AG04450 (cell line): ENCODE results near the gene APBB2. TPM values are rescaled to one million over a fixed set of nuclear protein-coding genes. Genes with fewer than 3 reads are reported as not detected.

ENCODE experiments used
- CTCF ChIA-PET: fragments of 300-600, 350-600 bp; formaldehyde crosslinking; extraction: SDS; loops from one replicate; lab custom pipeline; 2022; ENCODE audit warnings: antibody characterized with exemption, inconsistent platforms; lab: Charles Lee
- POLR2A ChIA-PET: fragments of 350-600 bp; formaldehyde crosslinking; extraction: SDS; loops from one replicate; lab custom pipeline; 2021; ENCODE audit warnings: antibody characterized with exemption, inconsistent platforms; lab: Yijun Ruan, JAX
- DNase-seq: peaks from one replicate; pipeline ENCODE4 v3.0.0-alpha.2; 2011; ENCODE audit warnings: low read depth, low spot score
- H3K27ac ChIP-seq: one replicate; pipeline ENCODE4 v1.5.1; 2012; ENCODE audit warnings: low read depth, low read length, control low read depth
- H3K27me3 ChIP-seq: one replicate; pipeline ENCODE4 v1.6.0; 2012; ENCODE audit warnings: low read length; ENCODE audit not compliant: control insufficient read depth, insufficient read depth
- H3K4me3 ChIP-seq: 2 replicates; pipeline ENCODE4 v1.5.1; 2011; ENCODE audit warnings: mild to moderate bottlenecking, low read depth, low read length, control low read depth
- H3K9me3 ChIP-seq: 2 replicates; pipeline ENCODE4 v1.5.1; 2012; ENCODE audit warnings: low read length; ENCODE audit not compliant: control insufficient read depth, insufficient read depth
- polyA plus RNA-seq: library from polyadenylated mRNA; depleted of rRNA; stranded (reverse); fragments of >200 nt; gene quantifications from 2 replicates; pipeline ENCODE4 v1.2.3, GENCODE V29; 2011
- TF ChIP-seq, protein P1 (sequence below): IDR thresholded peaks from 2 replicates; pipeline ENCODE4 v1.5.1; 2011; ENCODE audit warnings: low read depth, low read length, control low read depth, inconsistent platforms

Gene APBB2
- polyA plus RNA-seq, 1 experiment, result 52.7 TPM

DNA sequence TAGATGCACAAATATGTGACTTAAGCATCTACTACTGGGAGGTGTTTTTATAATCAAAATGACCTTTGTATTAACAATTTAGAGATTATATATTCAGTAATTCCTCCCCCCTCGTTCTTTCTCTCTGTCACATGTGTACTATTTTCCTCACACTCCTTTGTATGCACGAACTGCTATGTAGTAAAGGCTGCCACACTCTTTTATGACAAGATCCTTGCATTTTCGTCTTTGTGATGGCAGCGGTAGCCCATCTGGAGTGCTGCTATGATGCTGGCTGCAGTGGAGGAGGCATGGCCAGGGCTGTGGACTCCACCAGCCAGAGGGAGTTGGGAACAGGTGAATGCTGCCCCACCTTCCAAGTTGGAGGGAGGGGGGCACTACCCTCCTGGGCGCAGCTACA, 248.3 kb downstream of the APBB2 start:
- POLR2A ChIA-PET, result no interaction called here
- no peak overlapping the region for H3K27ac ChIP-seq
- no peak for DNase-seq
- peaks cover 13% of the 10 kb centered on the region for H3K9me3 ChIP-seq
- TF ChIP-seq, protein P1, sequence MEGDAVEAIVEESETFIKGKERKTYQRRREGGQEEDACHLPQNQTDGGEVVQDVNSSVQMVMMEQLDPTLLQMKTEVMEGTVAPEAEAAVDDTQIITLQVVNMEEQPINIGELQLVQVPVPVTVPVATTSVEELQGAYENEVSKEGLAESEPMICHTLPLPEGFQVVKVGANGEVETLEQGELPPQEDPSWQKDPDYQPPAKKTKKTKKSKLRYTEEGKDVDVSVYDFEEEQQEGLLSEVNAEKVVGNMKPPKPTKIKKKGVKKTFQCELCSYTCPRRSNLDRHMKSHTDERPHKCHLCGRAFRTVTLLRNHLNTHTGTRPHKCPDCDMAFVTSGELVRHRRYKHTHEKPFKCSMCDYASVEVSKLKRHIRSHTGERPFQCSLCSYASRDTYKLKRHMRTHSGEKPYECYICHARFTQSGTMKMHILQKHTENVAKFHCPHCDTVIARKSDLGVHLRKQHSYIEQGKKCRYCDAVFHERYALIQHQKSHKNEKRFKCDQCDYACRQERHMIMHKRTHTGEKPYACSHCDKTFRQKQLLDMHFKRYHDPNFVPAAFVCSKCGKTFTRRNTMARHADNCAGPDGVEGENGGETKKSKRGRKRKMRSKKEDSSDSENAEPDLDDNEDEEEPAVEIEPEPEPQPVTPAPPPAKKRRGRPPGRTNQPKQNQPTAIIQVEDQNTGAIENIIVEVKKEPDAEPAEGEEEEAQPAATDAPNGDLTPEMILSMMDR, result no peak
- no peaks in the 10 kb centered on the region for H3K27me3 ChIP-seq
- CTCF ChIA-PET, result no interaction called here
- no peak overlapping the region for H3K4me3 ChIP-seq

GRCh38 chr4:40963897-40964478, 250.4 kb downstream of the APBB2 start:
- DNase-seq, result no peak
- Histone ChIP-seq H3K4me3 (no peak overlapping the region), H3K9me3 (peaks cover 17% of the 10 kb centered on the region), H3K27me3 (no peaks in the 10 kb centered on the region), H3K27ac (no peak overlapping the region)
- ChIA-PET POLR2A (no interaction called here), CTCF (interaction anchor here (0.5 to 0.6 kb wide), 2 partner anchors 12 to 250 kb away, joined by 3 to 7 read pairs; partner anchors contain the start of gene APBB2)
- TF ChIP-seq, protein P1, result no peak

- ChIA-PET POLR2A (no interaction called here), CTCF (interaction anchor here (1.0 to 1.6 kb wide), 3 partner anchors 14 to 54 kb away, joined by 3 to 4 read pairs (median 3); no protein-coding TSS in a partner anchor)
- H3K27ac ChIP-seq, result no peak overlapping the region
- no peaks in the 10 kb centered on the region for H3K27me3 ChIP-seq
- H3K9me3 ChIP-seq, result peaks cover 16% of the 10 kb centered on the region
- no peak overlapping the region for H3K4me3 ChIP-seq
- TF ChIP-seq, protein P1, result no peak
- no peak for DNase-seq
These were observed 251.7 kb downstream of the APBB2 start for GRCh38 chr4:40962551-40963180.

GRCh38 chr4:40960941-40961340, 253.4 kb downstream of the APBB2 start:
- ChIA-PET POLR2A (no interaction called here), CTCF (interaction anchor here (1.6 to 2.4 kb wide), 2 partner anchors 21 to 36 kb away, joined by 4 to 9 read pairs; no protein-coding TSS in a partner anchor)
- DNase-seq, result no peak
- TF ChIP-seq, protein P1, result no peak
- no peak overlapping the region for H3K27ac ChIP-seq
- H3K9me3 ChIP-seq, result peaks cover 4% of the 10 kb centered on the region; the same call in 1 of the 2 replicates
- H3K4me3 ChIP-seq, result no peak overlapping the region
- H3K27me3 ChIP-seq, result no peaks in the 10 kb centered on the region

GRCh38 chr4:40957281-40957680, 257.1 kb downstream of the APBB2 start:
- H3K9me3 ChIP-seq, result peaks cover 4% of the 10 kb centered on the region; the same call in 1 of the 2 replicates
- POLR2A ChIA-PET, result interaction anchor here (1.2 kb wide), 1 partner anchor 16 kb away, joined by 4 read pairs; no protein-coding TSS in a partner anchor
- TF ChIP-seq, protein P1, result no peak
- no peak for DNase-seq
- H3K4me3 ChIP-seq, result no peak overlapping the region
- CTCF ChIA-PET, result interaction anchor here (0.9 to 1.8 kb wide), 5 partner anchors 11 to 257 kb away, joined by 3 to 9 read pairs (median 5); partner anchors contain the start of gene APBB2
- no peak overlapping the region for H3K27ac ChIP-seq
- H3K27me3 ChIP-seq, result no peaks in the 10 kb centered on the region
